G401 (cell line): Measurements from ENCODE around the gene TRMU. TPM values are rescaled to one million over a fixed set of nuclear protein-coding genes. Genes with fewer than 3 reads are reported as not detected.

ENCODE experiments used
- DNase-seq: peaks from one replicate; pipeline ENCODE4 v3.0.0-alpha.2; 2015; ENCODE audit warnings: low spot score
- in situ Hi-C: cut with HindIII; loops from 2 replicates; pipeline ENCODE4 v1.10.0; 2016; ENCODE audit warnings: low sequenced_read_pairs, mixed read lengths
- total RNA-seq: library from RNA; depleted of rRNA; stranded (reverse); fragments of >200 nt; shearing (Covaris generic); gene quantifications from 2 replicates; pipeline ENCODE4 v1.2.3, GENCODE V29; 2014

Gene TRMU
- total RNA-seq, 1 experiment from 2014 or later: 57.7 TPM

- in situ Hi-C loops: no loop called here
Measured at GRCh38 chr22:46364341-46365165, 29.0 kb downstream of the TRMU start.

GRCh38 chr22:46365166-46365624 lies 29.7 kb downstream of the TRMU start:
- DNase-seq: no peak
- in situ Hi-C loops: no loop called here

More at GRCh38 chr22:46364341-46365165, 29.0 kb downstream of the TRMU start:
- no peak for DNase-seq

GRCh38 chr22:46366327-46366731 lies 30.8 kb downstream of the TRMU start:
- in situ Hi-C loops: no loop called here

GRCh38 chr22:46366801-46367706 lies 31.5 kb downstream of the TRMU start:
- in situ Hi-C loops: no loop called here

More at GRCh38 chr22:46366327-46366731, 30.8 kb downstream of the TRMU start:
- DNase-seq: no peak

GRCh38 chr22:46367707-46368191 lies 32.2 kb downstream of the TRMU start:
- in situ Hi-C loops: no loop called here
- DNase-seq: no peak

More at GRCh38 chr22:46366801-46367706, 31.5 kb downstream of the TRMU start:
- DNase-seq: no peak

- in situ Hi-C loops: no loop called here
- DNase-seq: no peak
Measured at GRCh38 chr22:46368422-46368821, 32.9 kb downstream of the TRMU start.

- no peak for DNase-seq
- in situ Hi-C loops: no loop called here
Measured at GRCh38 chr22:46368871-46369715, 33.6 kb downstream of the TRMU start.

- no peak for DNase-seq
- in situ Hi-C loops: no loop called here
Measured at GRCh38 chr22:46369716-46370583, 34.4 kb downstream of the TRMU start.

- in situ Hi-C loops: no loop called here
- no peak for DNase-seq
Measured at GRCh38 chr22:46370584-46371291, 35.2 kb downstream of the TRMU start.

GRCh38 chr22:46371623-46372226 lies 36.2 kb downstream of the TRMU start:
- DNase-seq: no peak
- in situ Hi-C loops: no loop called here

GRCh38 chr22:46372686-46373085 lies 37.2 kb downstream of the TRMU start:
- in situ Hi-C loops: no loop called here

GRCh38 chr22:46373159-46373558 lies 37.6 kb downstream of the TRMU start:
- no peak for DNase-seq
- in situ Hi-C loops: no loop called here

More at GRCh38 chr22:46372686-46373085, 37.2 kb downstream of the TRMU start:
- DNase-seq: no peak

- no peak for DNase-seq
- in situ Hi-C loops: no loop called here
Measured at GRCh38 chr22:46373921-46374662, 38.6 kb downstream of the TRMU start.

GRCh38 chr22:46374663-46375474 lies 39.4 kb downstream of the TRMU start:
- in situ Hi-C loops: no loop called here

GRCh38 chr22:46376111-46376510 lies 40.6 kb downstream of the TRMU start:
- no peak for DNase-seq
- in situ Hi-C loops: no loop called here

More at GRCh38 chr22:46374663-46375474, 39.4 kb downstream of the TRMU start:
- no peak for DNase-seq
